K562 (cell line): ENCODE results near the gene POLR2A. TPM values are rescaled to one million over a fixed set of nuclear protein-coding genes. Genes with fewer than 3 reads are reported as not detected.

Source experiments
- CREBBP ChIP-seq: IDR thresholded peaks from one replicate; pipeline ENCODE4 v1.6.1; 2012; ENCODE audit warnings: low read depth, mild to moderate bottlenecking, control low read depth, inconsistent platforms, low read length
- CTBP1 ChIP-seq: fragments of 450-650 bp; IDR thresholded peaks from 2 replicates; pipeline ENCODE4 v1.6.1; 2016; ENCODE audit warnings: borderline replicate concordance
- CTCF ChIP-seq, 3 experiments: IDR thresholded peaks in 2 of 3; conservative IDR thresholded peaks in 1 of 3; 2 replicates each; pipeline ENCODE4 v1.5.1; 2011 to 2012; ENCODE audit warnings: low read length in 3 of 3, mild to moderate bottlenecking in 3 of 3, control low read depth in 2 of 3, improper control_type of control experiment in 1 of 3, inconsistent platforms in 1 of 3, low read depth in 1 of 3, mixed read lengths in 1 of 3, moderate library complexity in 1 of 3; ENCODE audit not compliant: insufficient read depth in 2 of 3
- DACH1 ChIP-seq: fragments of 450-650 bp; IDR thresholded peaks from 2 replicates; pipeline ENCODE4 v1.6.1; 2018; ENCODE audit not compliant: partially characterized antibody
- HNRNPLL ChIP-seq: fragments of 200-400 bp; formaldehyde crosslinking; IDR thresholded peaks from 2 replicates; pipeline ENCODE4 v1.6.1; 2017; ENCODE audit warnings: low read length, low read depth, mild to moderate bottlenecking; ENCODE audit not compliant: poor library complexity, severe bottlenecking
- NCOA6 ChIP-seq: fragments of 450-650 bp; IDR thresholded peaks from 2 replicates; pipeline ENCODE4 v1.6.1; 2017; ENCODE audit warnings: mild to moderate bottlenecking
- NCOR1 ChIP-seq: fragments of 450-650 bp; IDR thresholded peaks from 2 replicates; pipeline ENCODE4 v1.6.1; 2016; ENCODE audit warnings: mild to moderate bottlenecking, moderate library complexity
- NFYB ChIP-seq: IDR thresholded peaks from 2 replicates; pipeline ENCODE4 v1.6.1; 2011; ENCODE audit warnings: mild to moderate bottlenecking, moderate library complexity; ENCODE audit not compliant: insufficient read length; ENCODE audit errors: extremely low read depth
- PHTF2 ChIP-seq: fragments of 250-450 bp; sonication (Bioruptor Pico); IDR thresholded peaks from 2 replicates; pipeline ENCODE4 v1.5.0; 2021; ENCODE audit warnings: mild to moderate bottlenecking
- POLR2A ChIP-seq: fragments of 450-650 bp; conservative IDR thresholded peaks from 2 replicates; pipeline ENCODE4 v1.6.1; 2016
- RBFOX2 ChIP-seq: fragments of 200-400 bp; formaldehyde crosslinking; IDR thresholded peaks from 2 replicates; pipeline ENCODE4 v1.6.1; 2017; ENCODE audit warnings: low read depth, mild to moderate bottlenecking, low read length, moderate library complexity
- SMAD4 ChIP-seq: fragments of 250-450 bp; sonication (Bioruptor Pico); conservative IDR thresholded peaks from 2 replicates; pipeline ENCODE4 v1.8.0; 2021; ENCODE audit warnings: inconsistent platforms, mild to moderate bottlenecking, moderate library complexity
- SRSF3 ChIP-seq: fragments of 200-400 bp; formaldehyde crosslinking; IDR thresholded peaks from 2 replicates; pipeline ENCODE4 v1.6.1; 2016; ENCODE audit warnings: mild to moderate bottlenecking, low read length, moderate library complexity; ENCODE audit not compliant: insufficient read depth
- ZKSCAN3 ChIP-seq: fragments of 250-450 bp; sonication (Bioruptor Pico); IDR thresholded peaks from 2 replicates; pipeline ENCODE4 v1.4.0; 2020
- ZNF589 ChIP-seq: fragments of 200-800 bp; sonication (Bioruptor generic); IDR thresholded peaks from 2 replicates; pipeline ENCODE4 v1.6.1; 2016; ENCODE audit warnings: low read depth, missing genetic modification characterization, missing compliant biosample characterization
- polyA plus RNA-seq, 8 experiments: library from polyadenylated mRNA; depleted of rRNA in 4 of 8; stranded (reverse) in 5 of 8; unstranded in 3 of 8; fragments of >200 nt; fragmentation: Nextera tagmentation in 2 of 8; fragmentation: Illumina TruSeq in 1 of 8; extraction: Ambion mirVana in 2 of 8; extraction: Trizol in 1 of 8; gene quantifications; 2 replicates each; pipeline versions ENCODE4 v1.2.1 to v1.2.3, GENCODE V29; 2011 to 2014; ENCODE audit warnings: inconsistent platforms in 1 of 8, missing spikeins in 1 of 8
- total RNA-seq, 7 experiments: library from RNA; depleted of rRNA in 6 of 7; stranded (reverse); fragments of >200 nt in 6 of 7; fragmentation: Illumina TruSeq in 2 of 7; extraction: Trizol in 2 of 7; gene quantifications; 2 replicates each; pipeline versions ENCODE4 v1.2.1 to v1.2.3, GENCODE V29; 2011 to 2021; ENCODE audit warnings: low replicate concordance in 1 of 7
- TF ChIP-seq, protein P1 (sequence below): fragments of 200-400 bp; formaldehyde crosslinking; IDR thresholded peaks from 2 replicates; pipeline ENCODE4 v1.6.1; 2017; ENCODE audit warnings: mild to moderate bottlenecking, low read depth, low read length, moderate library complexity
- TF ChIP-seq, protein P2 (sequence below): fragments of 450-650 bp; IDR thresholded peaks from 2 replicates; pipeline ENCODE4 v1.6.1; 2016
- TF ChIP-seq, protein P3 (sequence below), 2 experiments: fragments of 450-650 bp; conservative IDR thresholded peaks; 2 replicates each; pipeline ENCODE4 v1.6.1; 2017; ENCODE audit warnings: mild to moderate bottlenecking in 2 of 2, moderate library complexity in 2 of 2

POLR2A gene
- total and polyA plus RNA-seq, 9 of the 15 experiments (the other 6 are each of a cell fraction or from before 2014, with no cell fraction given) = 1.3 to 109 (median 12.4) TPM

DNA sequence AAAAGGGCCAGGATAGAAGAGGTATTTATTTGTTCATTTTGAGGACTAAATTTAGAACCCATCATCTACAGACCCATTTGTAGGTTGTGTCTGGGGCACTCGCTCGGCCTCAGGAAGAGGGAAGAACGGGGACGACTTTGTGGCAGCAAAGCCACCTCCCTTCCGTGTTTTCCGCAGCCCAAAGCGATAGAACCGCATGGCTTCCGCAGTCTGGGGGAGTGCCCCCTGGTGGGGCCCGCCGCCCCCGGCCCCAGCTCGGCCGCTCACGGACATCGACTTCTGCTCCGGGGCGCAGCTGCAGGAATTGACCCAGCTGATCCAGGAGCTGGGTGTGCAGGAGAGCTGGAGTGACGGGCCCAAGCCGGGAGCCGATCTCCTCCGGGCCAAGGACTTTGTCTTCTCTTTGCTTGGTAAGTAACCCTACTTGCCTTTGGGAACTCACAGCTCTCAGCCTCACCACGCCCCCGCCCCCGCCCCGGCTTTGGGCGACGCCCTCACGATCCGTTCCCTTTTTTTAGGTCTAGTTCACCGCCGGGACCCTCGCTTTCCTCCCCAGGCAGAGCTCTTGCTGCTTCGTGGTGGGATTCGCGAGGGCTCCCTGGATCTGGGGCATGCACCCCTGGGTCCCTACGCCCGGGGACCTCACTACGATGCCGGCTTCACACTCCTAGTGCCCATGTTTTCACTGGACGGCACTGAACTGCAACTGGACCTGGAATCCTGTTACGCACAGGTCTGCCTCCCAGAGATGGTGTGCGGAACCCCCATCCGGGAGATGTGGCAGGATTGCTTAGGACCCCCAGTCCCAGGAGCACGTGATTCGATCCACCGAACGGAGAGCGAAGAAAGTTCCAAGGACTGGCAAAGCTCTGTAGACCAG is 48.2 kb upstream of the POLR2A start (continued):
- TF ChIP-seq, protein P1, sequence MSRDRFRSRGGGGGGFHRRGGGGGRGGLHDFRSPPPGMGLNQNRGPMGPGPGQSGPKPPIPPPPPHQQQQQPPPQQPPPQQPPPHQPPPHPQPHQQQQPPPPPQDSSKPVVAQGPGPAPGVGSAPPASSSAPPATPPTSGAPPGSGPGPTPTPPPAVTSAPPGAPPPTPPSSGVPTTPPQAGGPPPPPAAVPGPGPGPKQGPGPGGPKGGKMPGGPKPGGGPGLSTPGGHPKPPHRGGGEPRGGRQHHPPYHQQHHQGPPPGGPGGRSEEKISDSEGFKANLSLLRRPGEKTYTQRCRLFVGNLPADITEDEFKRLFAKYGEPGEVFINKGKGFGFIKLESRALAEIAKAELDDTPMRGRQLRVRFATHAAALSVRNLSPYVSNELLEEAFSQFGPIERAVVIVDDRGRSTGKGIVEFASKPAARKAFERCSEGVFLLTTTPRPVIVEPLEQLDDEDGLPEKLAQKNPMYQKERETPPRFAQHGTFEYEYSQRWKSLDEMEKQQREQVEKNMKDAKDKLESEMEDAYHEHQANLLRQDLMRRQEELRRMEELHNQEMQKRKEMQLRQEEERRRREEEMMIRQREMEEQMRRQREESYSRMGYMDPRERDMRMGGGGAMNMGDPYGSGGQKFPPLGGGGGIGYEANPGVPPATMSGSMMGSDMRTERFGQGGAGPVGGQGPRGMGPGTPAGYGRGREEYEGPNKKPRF = no peak
- no peak for TF ChIP-seq PHTF2
- no peak for TF ChIP-seq NCOR1
- peak; percentile 74 for TF ChIP-seq RBFOX2
- TF ChIP-seq CTBP1 = 0 out of 2 replicates have a peak, but pooled peaks have one; percentile 2
- TF ChIP-seq NFYB = no peak
- peak in 1 of 3 experiments; percentile 25; a peak in 3 of 6 replicates for TF ChIP-seq CTCF (IDR thresholded peaks at IDR 0.05 in 2 of 3, conservative IDR thresholded peaks at IDR 0.05 in 1 of 3; ENCODE audit: insufficient read depth in 2 of 3, low read depth in 1 of 3, low read length in 3 of 3)
- no peak for TF ChIP-seq ZKSCAN3 (CRISPR knock-in tag)
- peak; percentile 95 for TF ChIP-seq HNRNPLL
- no peak for TF ChIP-seq NCOA6
- TF ChIP-seq SRSF3 = no peak
- 0 out of 2 replicates have a peak, but pooled peaks have one; percentile 28 for TF ChIP-seq SMAD4 (CRISPR knock-in tag)
- no peak for TF ChIP-seq ZNF589 (CRISPR knock-in tag)
- TF ChIP-seq DACH1 = peak; percentile 22
- TF ChIP-seq POLR2A = peak; percentile 51; the same call in 1 of the 2 replicates
- TF ChIP-seq, protein P2, sequence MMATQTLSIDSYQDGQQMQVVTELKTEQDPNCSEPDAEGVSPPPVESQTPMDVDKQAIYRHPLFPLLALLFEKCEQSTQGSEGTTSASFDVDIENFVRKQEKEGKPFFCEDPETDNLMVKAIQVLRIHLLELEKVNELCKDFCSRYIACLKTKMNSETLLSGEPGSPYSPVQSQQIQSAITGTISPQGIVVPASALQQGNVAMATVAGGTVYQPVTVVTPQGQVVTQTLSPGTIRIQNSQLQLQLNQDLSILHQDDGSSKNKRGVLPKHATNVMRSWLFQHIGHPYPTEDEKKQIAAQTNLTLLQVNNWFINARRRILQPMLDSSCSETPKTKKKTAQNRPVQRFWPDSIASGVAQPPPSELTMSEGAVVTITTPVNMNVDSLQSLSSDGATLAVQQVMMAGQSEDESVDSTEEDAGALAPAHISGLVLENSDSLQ = 0 out of 2 replicates have a peak, but pooled peaks have one; percentile 11
- TF ChIP-seq CREBBP = no peak
- TF ChIP-seq, protein P3, sequence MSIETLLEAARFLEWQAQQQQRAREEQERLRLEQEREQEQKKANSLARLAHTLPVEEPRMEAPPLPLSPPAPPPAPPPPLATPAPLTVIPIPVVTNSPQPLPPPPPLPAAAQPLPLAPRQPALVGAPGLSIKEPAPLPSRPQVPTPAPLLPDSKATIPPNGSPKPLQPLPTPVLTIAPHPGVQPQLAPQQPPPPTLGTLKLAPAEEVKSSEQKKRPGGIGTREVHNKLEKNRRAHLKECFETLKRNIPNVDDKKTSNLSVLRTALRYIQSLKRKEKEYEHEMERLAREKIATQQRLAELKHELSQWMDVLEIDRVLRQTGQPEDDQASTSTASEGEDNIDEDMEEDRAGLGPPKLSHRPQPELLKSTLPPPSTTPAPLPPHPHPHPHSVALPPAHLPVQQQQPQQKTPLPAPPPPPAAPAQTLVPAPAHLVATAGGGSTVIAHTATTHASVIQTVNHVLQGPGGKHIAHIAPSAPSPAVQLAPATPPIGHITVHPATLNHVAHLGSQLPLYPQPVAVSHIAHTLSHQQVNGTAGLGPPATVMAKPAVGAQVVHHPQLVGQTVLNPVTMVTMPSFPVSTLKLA (conservative IDR thresholded peaks at IDR 0.05) = peak in 1 of 2 experiments; percentile 53; a peak in 3 of 4 replicates
